GM12878 (cell line): ENCODE results near the gene RASAL3. TPM values are rescaled to one million over a fixed set of nuclear protein-coding genes. Genes with fewer than 3 reads are reported as not detected.

ENCODE experiments used
- SP1 ChIP-seq: IDR thresholded peaks from one replicate; pipeline ENCODE4 v1.6.1; 2011; ENCODE audit warnings: low read depth, low read length
- polyA plus RNA-seq, 11 experiments: library from polyadenylated mRNA; depleted of rRNA in 4 of 11; unstranded in 6 of 11; stranded (reverse) in 5 of 11; fragments of >200 nt; fragmentation: Nextera tagmentation in 4 of 11; fragmentation: Illumina TruSeq in 1 of 11; extraction: Ambion mirVana in 4 of 11; extraction: Trizol in 1 of 11; gene quantifications; 1 replicate in 1 of 11; 2 replicates in 10 of 11; pipeline versions ENCODE4 v1.2.1 to v1.2.3, GENCODE V29; 2011 to 2016; ENCODE audit warnings: inconsistent platforms in 2 of 11, missing spikeins in 2 of 11, low read depth in 1 of 11
- total RNA-seq, 4 experiments: library from RNA; depleted of rRNA in 3 of 4; stranded (reverse); fragments of >200 nt in 3 of 4; fragmentation: Illumina TruSeq in 1 of 4; extraction: Trizol in 1 of 4; gene quantifications; 2 replicates each; pipeline versions ENCODE4 v1.2.1 to v1.2.3, GENCODE V29; 2013 to 2021
- TF ChIP-seq, protein P1 (sequence below): IDR thresholded peaks from 2 replicates; pipeline ENCODE4 v1.6.1; 2012; ENCODE audit warnings: mild to moderate bottlenecking, low read depth, low read length
- TF ChIP-seq, protein P2 (sequence below): IDR thresholded peaks from 2 replicates; pipeline ENCODE4 v1.6.1; 2012; ENCODE audit warnings: improper control_type of control experiment, low read depth, low read length; ENCODE audit not compliant: insufficient replicate concordance

Gene RASAL3
- total and polyA plus RNA-seq, 10 of the 15 experiments (the other 5 are each of a cell fraction or from before 2014, with no cell fraction given): 1.7 to 81.3 (median 23.2) TPM

DNA sequence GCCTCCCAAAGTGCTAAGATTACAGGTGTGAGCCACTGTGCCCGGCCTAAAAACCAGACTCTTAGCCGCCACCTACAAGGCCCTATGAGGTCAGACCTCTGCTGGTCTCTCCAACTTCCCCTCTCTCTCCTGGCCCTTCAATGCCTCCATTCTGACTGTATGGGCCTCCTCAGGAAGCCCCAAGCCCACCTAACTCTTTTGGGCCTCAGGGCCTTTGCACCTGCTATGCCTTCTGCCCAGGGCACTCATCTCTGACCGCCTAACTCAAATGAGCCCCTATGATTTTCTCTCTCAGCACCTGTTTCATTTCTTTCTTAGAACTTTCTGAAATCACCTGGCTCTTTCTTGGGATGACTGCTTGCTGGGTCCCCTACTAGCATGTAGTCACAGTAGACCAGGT is 21.0 kb downstream of the RASAL3 start (continued):
- TF ChIP-seq, protein P1, sequence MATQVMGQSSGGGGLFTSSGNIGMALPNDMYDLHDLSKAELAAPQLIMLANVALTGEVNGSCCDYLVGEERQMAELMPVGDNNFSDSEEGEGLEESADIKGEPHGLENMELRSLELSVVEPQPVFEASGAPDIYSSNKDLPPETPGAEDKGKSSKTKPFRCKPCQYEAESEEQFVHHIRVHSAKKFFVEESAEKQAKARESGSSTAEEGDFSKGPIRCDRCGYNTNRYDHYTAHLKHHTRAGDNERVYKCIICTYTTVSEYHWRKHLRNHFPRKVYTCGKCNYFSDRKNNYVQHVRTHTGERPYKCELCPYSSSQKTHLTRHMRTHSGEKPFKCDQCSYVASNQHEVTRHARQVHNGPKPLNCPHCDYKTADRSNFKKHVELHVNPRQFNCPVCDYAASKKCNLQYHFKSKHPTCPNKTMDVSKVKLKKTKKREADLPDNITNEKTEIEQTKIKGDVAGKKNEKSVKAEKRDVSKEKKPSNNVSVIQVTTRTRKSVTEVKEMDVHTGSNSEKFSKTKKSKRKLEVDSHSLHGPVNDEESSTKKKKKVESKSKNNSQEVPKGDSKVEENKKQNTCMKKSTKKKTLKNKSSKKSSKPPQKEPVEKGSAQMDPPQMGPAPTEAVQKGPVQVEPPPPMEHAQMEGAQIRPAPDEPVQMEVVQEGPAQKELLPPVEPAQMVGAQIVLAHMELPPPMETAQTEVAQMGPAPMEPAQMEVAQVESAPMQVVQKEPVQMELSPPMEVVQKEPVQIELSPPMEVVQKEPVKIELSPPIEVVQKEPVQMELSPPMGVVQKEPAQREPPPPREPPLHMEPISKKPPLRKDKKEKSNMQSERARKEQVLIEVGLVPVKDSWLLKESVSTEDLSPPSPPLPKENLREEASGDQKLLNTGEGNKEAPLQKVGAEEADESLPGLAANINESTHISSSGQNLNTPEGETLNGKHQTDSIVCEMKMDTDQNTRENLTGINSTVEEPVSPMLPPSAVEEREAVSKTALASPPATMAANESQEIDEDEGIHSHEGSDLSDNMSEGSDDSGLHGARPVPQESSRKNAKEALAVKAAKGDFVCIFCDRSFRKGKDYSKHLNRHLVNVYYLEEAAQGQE: no peak
- TF ChIP-seq SP1: no peak
- TF ChIP-seq, protein P2, sequence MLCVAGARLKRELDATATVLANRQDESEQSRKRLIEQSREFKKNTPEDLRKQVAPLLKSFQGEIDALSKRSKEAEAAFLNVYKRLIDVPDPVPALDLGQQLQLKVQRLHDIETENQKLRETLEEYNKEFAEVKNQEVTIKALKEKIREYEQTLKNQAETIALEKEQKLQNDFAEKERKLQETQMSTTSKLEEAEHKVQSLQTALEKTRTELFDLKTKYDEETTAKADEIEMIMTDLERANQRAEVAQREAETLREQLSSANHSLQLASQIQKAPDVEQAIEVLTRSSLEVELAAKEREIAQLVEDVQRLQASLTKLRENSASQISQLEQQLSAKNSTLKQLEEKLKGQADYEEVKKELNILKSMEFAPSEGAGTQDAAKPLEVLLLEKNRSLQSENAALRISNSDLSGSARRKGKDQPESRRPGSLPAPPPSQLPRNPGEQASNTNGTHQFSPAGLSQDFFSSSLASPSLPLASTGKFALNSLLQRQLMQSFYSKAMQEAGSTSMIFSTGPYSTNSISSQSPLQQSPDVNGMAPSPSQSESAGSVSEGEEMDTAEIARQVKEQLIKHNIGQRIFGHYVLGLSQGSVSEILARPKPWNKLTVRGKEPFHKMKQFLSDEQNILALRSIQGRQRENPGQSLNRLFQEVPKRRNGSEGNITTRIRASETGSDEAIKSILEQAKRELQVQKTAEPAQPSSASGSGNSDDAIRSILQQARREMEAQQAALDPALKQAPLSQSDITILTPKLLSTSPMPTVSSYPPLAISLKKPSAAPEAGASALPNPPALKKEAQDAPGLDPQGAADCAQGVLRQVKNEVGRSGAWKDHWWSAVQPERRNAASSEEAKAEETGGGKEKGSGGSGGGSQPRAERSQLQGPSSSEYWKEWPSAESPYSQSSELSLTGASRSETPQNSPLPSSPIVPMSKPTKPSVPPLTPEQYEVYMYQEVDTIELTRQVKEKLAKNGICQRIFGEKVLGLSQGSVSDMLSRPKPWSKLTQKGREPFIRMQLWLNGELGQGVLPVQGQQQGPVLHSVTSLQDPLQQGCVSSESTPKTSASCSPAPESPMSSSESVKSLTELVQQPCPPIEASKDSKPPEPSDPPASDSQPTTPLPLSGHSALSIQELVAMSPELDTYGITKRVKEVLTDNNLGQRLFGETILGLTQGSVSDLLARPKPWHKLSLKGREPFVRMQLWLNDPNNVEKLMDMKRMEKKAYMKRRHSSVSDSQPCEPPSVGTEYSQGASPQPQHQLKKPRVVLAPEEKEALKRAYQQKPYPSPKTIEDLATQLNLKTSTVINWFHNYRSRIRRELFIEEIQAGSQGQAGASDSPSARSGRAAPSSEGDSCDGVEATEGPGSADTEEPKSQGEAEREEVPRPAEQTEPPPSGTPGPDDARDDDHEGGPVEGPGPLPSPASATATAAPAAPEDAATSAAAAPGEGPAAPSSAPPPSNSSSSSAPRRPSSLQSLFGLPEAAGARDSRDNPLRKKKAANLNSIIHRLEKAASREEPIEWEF: no peak
- TF ChIP-seq, all 136 proteins: peak for 0
